Sciatic nerve (tissue), 2 donors: ENCODE measurements around the gene NFATC3. TPM values are rescaled to one million over a fixed set of nuclear protein-coding genes. Genes with fewer than 3 reads are reported as not detected.

Experiments used
- ATAC-seq: fragments of 200-7000 bp; cut with Tn5 transposase; one replicate; pipeline ENCODE4 v1.9.1; 2020; ENCODE audit warnings: mild to moderate bottlenecking, moderate library complexity
- DNase-seq: peaks from one replicate; pipeline ENCODE4 v3.0.0-alpha.2; 2020; ENCODE audit warnings: low spot score
- intact Hi-C: fragments of 100-400 bp; cut with DNase I; formaldehyde crosslinking; loops from one replicate; pipeline ENCODE4 v1.14.2; 2022
- total RNA-seq: library from RNA; stranded (reverse); fragmentation: NEBNext Ultra II Directional; extraction: Animal tissue kit (Norgen Biotek cat#: 25700); gene quantifications from one replicate; pipeline ENCODE4 v1.2.1, GENCODE V29; 2021
- donor health status: DM: no; HTN: no; CAD: no.
- donor health status: DM: no; HTN: no; CAD: no.

Gene NFATC3
- total RNA-seq, 1 donor from 2014 or later = 66.4 TPM

DNA sequence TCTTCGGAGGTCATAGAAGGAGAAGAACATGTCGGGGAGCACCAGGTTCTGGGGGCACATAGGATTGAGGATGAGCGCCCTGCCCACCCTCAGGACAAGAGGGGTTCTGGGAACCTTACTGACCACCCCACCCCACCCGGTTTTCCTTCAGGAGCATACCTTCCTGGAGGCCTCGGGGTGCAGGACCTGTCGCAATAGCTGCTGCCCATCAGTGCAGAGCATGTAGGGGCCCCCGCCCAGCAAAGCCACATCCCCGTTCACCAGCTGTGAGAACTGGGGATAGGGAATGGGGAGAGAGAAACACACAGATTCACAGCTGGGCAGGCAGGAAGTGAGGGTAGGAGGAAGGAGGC lies 148.6 kb downstream of the NFATC3 start:
- no peak for DNase-seq
- intact Hi-C loops = loop anchor here (10.0 kb wide), 1 partner anchor 149 kb away; the partner anchor contains the start of gene NFATC3

GRCh38 chr16:68234188-68235107 lies 149.3 kb downstream of the NFATC3 start:
- DNase-seq (no peak), ATAC-seq (no peak)
- intact Hi-C loops = loop anchor here (10.0 kb wide), 1 partner anchor 150 kb away; the partner anchor contains the start of gene NFATC3

More for the DNA sequence above, 148.6 kb downstream of the NFATC3 start:
- ATAC-seq = no peak

- intact Hi-C loops = loop anchor here (10.0 kb wide), 1 partner anchor 150 kb away; the partner anchor contains the start of gene NFATC3
- ATAC-seq (no peak), DNase-seq (no peak)
Observed at GRCh38 chr16:68235108-68235886, 150.1 kb downstream of the NFATC3 start.

DNA sequence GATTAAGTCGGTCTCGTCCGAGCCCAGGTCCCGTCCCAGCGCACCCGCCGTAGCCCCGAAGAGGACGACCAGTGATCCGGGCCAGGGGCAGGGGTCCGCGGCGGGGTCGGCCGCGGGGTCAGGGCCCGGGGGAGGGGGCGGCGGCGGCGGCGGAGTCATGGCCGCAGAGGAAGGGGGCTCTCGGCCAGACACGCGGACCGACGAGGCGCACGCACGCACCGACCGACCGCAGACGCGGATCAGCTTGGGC lies 150.6 kb downstream of the NFATC3 start, which contains the start of gene ESRP2:
Gene ESRP2 (minus strand): TSS at position 241 of the 250 bp plus-strand sequence. CDS start 82 bp downstream, at position 159.
- DNase-seq (no peak), ATAC-seq (no peak)
- intact Hi-C loops = loop anchor here (10.0 kb wide), 1 partner anchor 151 kb away; the partner anchor contains the start of gene NFATC3

DNA sequence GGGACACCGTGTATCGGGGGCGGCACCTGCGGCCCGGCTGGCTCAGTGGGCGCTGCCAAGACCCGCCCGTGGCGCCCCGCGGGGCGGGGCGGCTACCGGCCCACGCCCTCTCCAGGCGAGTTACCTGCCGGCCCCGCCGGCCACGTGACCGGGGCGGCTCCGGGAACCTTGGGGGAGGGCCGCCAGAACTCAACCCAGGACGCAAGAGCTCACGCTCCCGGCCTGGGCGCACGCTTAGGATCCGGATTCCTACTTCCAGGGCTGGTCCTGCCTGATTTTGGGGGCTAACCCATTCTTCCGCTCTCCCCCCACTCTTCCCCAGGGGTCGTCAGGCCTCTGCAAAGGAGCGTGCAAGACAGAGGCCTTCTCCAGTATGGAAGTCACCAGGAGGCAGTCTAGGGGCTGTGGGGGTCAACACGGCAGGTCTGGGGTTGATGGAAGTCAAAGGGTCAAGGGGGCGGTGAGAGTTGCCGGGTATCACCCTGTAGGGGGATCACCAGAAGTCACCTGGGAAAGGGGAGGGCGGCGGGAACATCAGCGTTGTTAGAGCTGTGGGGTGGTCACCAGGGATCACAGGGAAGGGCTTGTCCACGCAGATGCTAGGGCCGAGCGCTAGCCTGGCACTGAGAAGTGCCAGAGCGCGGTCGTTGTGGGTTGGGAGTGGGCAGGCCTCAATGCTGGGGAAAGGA lies 151.1 kb downstream of the NFATC3 start:
- DNase-seq (no peak), ATAC-seq (no peak)
- intact Hi-C loops = loop anchor here (10.0 kb wide), 1 partner anchor 151 kb away; the partner anchor contains the start of gene NFATC3

DNA sequence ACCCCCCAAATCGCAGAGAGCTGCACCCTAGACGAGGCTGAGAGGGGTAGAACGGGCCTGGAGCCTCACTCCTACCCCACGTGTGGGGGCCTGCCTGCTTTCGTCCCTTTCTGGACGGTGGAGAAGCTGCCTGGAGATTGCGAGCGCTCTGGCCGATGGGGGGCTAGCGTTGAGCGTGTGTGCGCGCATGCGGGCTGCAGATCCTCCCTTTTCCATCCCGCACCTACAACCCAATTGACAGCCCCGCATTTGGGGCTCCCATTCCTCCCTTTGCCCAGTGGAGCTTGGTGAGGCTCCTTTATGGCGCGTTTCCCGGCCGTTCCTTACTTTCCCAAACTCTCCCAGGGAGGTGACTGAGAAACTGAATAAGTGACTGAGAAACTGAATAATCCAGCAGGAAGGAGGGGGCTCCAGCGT lies 151.7 kb downstream of the NFATC3 start:
- ATAC-seq (peak; percentile 8), DNase-seq (no peak)
- intact Hi-C loops = loop anchor here (10.0 kb wide), 1 partner anchor 152 kb away; the partner anchor contains the start of gene NFATC3

- peak; percentile 94 for ATAC-seq
- intact Hi-C loops = loop anchor here (10.0 kb wide), 1 partner anchor 153 kb away; the partner anchor contains the start of gene NFATC3
Observed at GRCh38 chr16:68237243-68238028, 152.3 kb downstream of the NFATC3 start.

DNA sequence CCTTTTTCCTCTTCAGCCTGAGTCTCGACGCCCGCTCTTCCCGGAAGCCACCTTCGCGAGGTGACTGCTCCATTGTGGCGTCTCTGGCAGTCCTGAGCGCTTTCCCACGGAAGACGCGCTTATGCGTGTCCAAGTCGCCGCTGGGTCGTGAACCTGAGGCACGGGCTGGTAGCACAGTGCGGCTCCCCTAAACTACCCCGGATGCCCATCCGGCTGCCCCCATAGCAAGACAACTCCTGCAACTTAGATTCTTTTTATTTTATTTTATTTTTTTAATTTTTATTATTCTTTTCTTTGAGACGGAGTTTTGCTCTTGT lies 152.8 kb downstream of the NFATC3 start:
- ATAC-seq = no peak
- intact Hi-C loops = loop anchor here (10.0 kb wide), 1 partner anchor 153 kb away; the partner anchor contains the start of gene NFATC3
- DNase-seq = no peak

More at GRCh38 chr16:68237243-68238028, 152.3 kb downstream of the NFATC3 start:
- peak; percentile 98 for DNase-seq

- no peak for ATAC-seq
- intact Hi-C loops = no loop called here
- no peak for DNase-seq
Observed at GRCh38 chr16:68242085-68242484, 156.9 kb downstream of the NFATC3 start.

DNA sequence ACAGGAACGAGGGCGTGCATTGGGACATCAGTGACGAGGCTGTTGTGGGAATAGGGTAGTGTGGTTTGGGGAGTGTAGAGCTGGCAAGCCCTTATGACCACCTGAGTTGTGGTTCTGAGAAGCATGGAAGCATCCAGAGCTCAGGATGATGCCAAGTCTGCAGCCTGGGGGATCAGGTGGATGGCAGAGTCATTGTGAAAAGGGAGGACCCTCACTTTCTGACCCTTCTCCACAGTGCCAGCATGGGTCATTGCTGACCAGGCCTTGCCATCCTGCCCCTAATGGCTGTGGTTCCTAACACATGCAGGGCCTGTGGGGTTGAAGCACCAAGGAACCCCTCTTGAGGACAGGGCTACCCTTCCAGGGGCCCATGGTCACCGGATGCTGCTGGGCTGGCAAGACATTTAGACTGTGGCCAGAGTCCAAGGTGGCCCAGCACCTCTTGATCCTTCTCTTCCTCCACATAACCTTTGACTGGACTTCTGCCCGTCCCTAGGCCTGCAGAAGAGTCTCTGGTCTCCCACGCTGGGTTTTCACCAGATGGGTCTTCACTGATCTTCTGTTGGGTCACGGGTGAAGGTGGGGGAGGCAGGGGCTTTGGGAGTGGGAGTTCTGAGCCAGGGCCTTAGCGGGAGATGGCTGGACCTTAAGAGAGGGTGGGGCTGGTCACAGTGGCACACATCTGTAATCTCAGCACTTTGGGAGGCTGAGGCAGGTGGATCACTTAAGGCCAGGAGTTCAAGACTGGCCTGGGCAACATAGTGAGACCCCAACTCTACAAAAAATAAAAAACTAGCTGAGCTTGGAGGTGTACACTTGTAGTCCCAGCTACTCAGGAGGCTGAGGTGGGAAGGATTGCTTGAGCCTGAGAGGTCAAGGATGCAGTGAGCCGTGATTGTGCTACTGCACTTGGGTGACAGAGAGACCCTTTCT lies 158.0 kb downstream of the NFATC3 start:
- DNase-seq (no peak), ATAC-seq (no peak)
- intact Hi-C loops = no loop called here

DNA sequence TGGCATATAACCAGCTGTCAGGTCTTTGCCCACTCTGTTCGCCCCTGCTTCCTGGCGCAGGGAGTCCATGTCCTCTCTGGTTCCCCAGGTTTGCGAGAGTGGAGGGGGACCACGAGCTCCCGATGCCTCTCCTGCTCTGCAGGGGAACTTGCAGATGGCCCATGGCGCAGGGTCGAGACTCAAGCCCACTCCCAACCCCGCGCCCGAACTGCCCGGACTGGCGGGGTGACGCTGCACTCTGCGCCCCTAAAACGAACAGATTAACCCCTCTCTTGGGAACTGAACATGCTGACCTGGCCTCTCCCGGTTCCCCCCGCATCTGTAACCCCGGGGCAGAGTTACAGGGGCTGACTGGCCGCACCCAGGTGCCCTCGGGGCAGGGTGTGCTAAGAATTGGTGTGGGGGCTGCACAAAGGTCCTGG lies 159.3 kb downstream of the NFATC3 start:
- DNase-seq (no peak), ATAC-seq (peak; percentile 1)
- intact Hi-C loops = no loop called here

- ATAC-seq (peak; percentile 98), DNase-seq (peak; percentile 99)
- intact Hi-C loops = no loop called here
Observed at GRCh38 chr16:68244903-68245853, 160.0 kb downstream of the NFATC3 start, which contains the start of gene PLA2G15. Gene PLA2G15 (plus strand): TSS chr16:68245373. CDS start chr16:68245427, 54 bp downstream.

DNA sequence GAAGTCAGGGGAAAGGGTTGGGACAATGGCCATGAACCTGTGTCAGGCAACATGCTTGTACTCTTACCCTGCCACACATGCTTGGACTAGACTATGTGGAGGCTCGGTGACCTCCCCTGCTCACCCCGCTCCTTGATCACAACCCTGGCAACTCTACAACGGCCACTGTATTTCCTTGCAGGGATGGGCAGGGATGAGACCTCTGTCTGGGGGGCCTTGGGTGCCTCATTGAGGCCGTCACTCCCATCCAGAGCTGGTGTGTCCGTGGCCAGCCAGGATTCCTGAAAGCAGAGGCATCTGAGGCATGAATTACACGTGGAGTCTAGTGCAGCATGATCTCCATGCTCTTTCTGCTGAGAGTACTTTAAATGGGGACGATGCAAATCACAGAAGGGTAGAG lies 161.0 kb downstream of the NFATC3 start:
- intact Hi-C loops = no loop called here
- DNase-seq = no peak
- no peak for ATAC-seq

DNA sequence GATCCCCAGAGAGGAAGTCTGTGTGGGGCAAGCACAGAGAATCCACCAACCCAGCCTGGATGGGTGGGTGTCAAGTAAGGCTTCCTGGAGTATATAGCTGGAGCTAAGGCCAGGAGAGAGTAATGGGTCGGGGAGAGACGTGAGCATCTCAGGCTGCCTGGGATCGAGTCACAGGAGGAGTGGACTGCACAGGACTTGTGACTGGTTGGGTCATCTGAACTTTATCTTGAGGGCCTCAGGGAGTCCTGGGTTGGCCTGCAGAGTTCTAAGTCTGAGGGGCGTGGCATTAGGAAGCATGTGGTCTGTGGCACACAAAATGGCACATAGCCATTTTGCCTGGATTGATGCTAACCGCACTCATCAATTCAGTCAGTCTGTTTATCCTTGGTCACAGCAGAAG lies 161.5 kb downstream of the NFATC3 start:
- intact Hi-C loops = no loop called here
- DNase-seq = no peak
- ATAC-seq = no peak

GRCh38 chr16:68247400-68247799 lies 162.2 kb downstream of the NFATC3 start:
- DNase-seq = no peak
- intact Hi-C loops = no loop called here
- peak; percentile 22 for ATAC-seq

DNA sequence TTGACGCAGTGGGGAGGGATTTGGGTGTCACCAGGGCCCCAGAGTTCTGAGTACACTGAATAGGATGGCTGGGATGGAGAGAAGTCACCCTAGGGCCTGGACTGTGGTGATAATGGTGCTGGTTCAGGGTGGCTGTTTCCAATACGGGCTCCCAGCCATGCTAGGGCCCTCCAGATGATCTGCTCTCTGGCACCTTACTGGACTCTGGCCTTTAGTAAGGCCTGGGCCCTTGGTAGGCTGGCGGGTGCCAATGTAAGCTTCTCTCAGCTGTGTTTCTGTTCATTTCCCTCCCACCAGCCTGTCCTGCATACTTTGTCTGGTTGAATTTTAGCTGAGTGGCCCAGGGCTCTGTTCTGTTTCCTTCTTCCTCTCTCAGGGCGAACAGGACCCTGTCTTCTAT lies 162.8 kb downstream of the NFATC3 start:
- intact Hi-C loops = no loop called here
- ATAC-seq = no peak

More for the DNA sequence above, 162.8 kb downstream of the NFATC3 start:
- DNase-seq = no peak
